PC-9 (cell line): ENCODE data around the gene RIPOR3. TPM values are rescaled to one million over a fixed set of nuclear protein-coding genes. Genes with fewer than 3 reads are reported as not detected.
A peak's percentile ranks its signal among the peaks of the same experiment; 100 is the strongest.

ENCODE experiments used
- BruUV-seq: library from RNA; stranded (reverse); fragments of 400-500 nt; replicated peaks from 2 replicates; lab custom pipeline; 2021; lab: Mats Ljungman, UMichigan
- CTCF ChIA-PET: fragments of 300-600 bp; sonication (Branson Sonifier 250); formaldehyde crosslinking; loops from one replicate; lab custom pipeline; 2022; ENCODE audit warnings: antibody characterized with exemption; lab: Charles Lee
- POLR2A ChIA-PET: fragments of 300-600 bp; sonication (Branson Sonifier 250); formaldehyde crosslinking; loops from one replicate; lab custom pipeline; 2022; ENCODE audit warnings: antibody characterized with exemption; ENCODE audit not compliant: unreplicated experiment; lab: Charles Lee
- DNase-seq, 2 experiments: peaks; one replicate each; pipeline versions ENCODE4 v3.0.0 to v3.0.0-alpha.2; 2015 to 2022; ENCODE audit warnings: mixed read lengths in 1 of 2
- H2AFZ ChIP-seq: fragments of 200-600 bp; sonication (generic); 2 replicates; pipeline ENCODE4 v1.8.1; 2017; ENCODE audit warnings: antibody characterized with exemption
- H3F3A ChIP-seq: fragments of 200-600 bp; sonication (generic); 2 replicates; pipeline ENCODE4 v1.8.1; 2017; ENCODE audit warnings: antibody characterized with exemption, mild to moderate bottlenecking, low read depth; ENCODE audit not compliant: insufficient read depth
- H3K27ac ChIP-seq: fragments of 200-600 bp; sonication (generic); 2 replicates; pipeline ENCODE4 v1.6.1; 2016; ENCODE audit warnings: mixed run types
- H3K27me3 ChIP-seq: fragments of 200-600 bp; sonication (generic); 2 replicates; pipeline ENCODE4 v1.6.1; 2016; ENCODE audit warnings: low read depth, mixed run types; ENCODE audit not compliant: insufficient read depth
- H3K36me3 ChIP-seq: fragments of 200-600 bp; sonication (generic); 2 replicates; pipeline ENCODE4 v1.6.1; 2016; ENCODE audit warnings: low read depth, mixed run types
- H3K4me1 ChIP-seq: fragments of 200-600 bp; sonication (generic); replicated peaks from 2 replicates; pipeline ENCODE4 v1.6.1; 2016; ENCODE audit warnings: mixed run types; ENCODE audit not compliant: insufficient read depth
- H3K4me2 ChIP-seq: fragments of 200-600 bp; sonication (generic); 2 replicates; pipeline ENCODE4 v1.6.1; 2017; ENCODE audit warnings: mixed run types
- H3K4me3 ChIP-seq: fragments of 200-600 bp; sonication (generic); 2 replicates; pipeline ENCODE4 v1.6.1; 2016; ENCODE audit warnings: mixed run types
- H3K79me2 ChIP-seq: fragments of 200-600 bp; sonication (generic); 2 replicates; pipeline ENCODE4 v1.6.1; 2017; ENCODE audit warnings: low read depth, mixed run types
- H3K9me2 ChIP-seq: fragments of 200-600 bp; sonication (generic); 2 replicates; pipeline ENCODE4 v1.8.1; 2017; ENCODE audit warnings: mild to moderate bottlenecking; ENCODE audit not compliant: insufficient read depth
- H3K9me3 ChIP-seq: fragments of 200-600 bp; sonication (generic); 2 replicates; pipeline ENCODE4 v1.8.1; 2016; ENCODE audit warnings: low read depth; ENCODE audit not compliant: insufficient read depth
- H4K20me1 ChIP-seq: fragments of 200-600 bp; sonication (generic); 2 replicates; pipeline ENCODE4 v1.8.1; 2017; ENCODE audit not compliant: insufficient read depth
- CTCF ChIP-seq: fragments of 200-600 bp; sonication (generic); conservative IDR thresholded peaks from 2 replicates; pipeline ENCODE4 v1.6.1; 2017; ENCODE audit warnings: mixed run types, antibody characterized with exemption, mild to moderate bottlenecking, moderate library complexity
- EZH2 ChIP-seq: fragments of 200-600 bp; sonication (generic); IDR thresholded peaks from 2 replicates; pipeline ENCODE4 v1.8.0; 2017; ENCODE audit warnings: antibody characterized with exemption, low read depth
- intact Hi-C: fragments of 100-400 bp; cut with micrococcal nuclease; formaldehyde crosslinking; loops from one replicate; pipeline ENCODE4 v1.10.0; 2022; ENCODE audit not compliant: unreplicated experiment
- total RNA-seq: library from RNA; stranded (reverse); gene quantifications from 2 replicates; pipeline ENCODE4 v1.2.3, GENCODE V29; 2021

Gene RIPOR3
- total RNA-seq, 1 experiment from 2014 or later, result 6.3 TPM

DNA sequence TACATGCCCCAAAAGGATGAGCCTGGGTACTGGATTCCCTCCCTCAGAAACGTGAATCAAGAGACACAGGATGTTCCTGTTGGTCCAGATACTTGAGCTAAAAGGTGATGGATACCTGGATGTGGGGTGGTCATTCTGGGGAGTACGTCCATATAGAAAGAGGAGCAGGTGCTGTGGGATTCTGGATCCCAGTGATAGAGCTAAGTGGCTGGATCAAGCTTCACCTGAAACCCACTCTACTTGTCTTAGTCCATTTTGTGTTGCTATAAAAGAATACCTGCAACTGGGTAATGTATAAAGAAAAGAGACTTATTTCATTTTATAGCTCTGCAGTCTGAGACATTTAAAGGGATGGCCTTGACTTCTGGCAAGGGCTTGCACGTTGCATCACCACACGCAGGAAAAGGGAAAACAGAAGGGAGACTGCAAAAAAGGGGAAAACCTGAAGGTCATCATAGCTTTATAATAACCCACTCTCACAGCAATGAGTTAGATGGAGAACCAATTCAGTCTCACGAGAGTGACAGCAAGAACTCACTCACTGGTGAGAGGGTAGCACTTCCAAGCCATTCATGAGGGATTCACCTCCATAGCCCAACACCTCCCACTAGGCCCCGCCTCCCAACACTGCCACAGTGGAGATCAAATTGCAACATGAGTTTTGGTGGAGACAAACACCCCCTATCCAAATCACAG is 31.2 kb downstream of the RIPOR3 start:
- H3K27ac ChIP-seq, result peak overlapping the region; percentile 85
- peak in 1 of 2 experiments; percentile 36 for DNase-seq
- CTCF ChIA-PET, result interaction anchor here (0.5 to 0.7 kb wide), 4 partner anchors 17 to 105 kb away, joined by 4 to 9 read pairs (median 7); no protein-coding TSS in a partner anchor
- H2AFZ ChIP-seq, result no peak overlapping the region
- H3K36me3 ChIP-seq, result no peaks in the 10 kb centered on the region
- no peaks in the 10 kb centered on the region for H3K9me3 ChIP-seq
- no peaks in the 10 kb centered on the region for H4K20me1 ChIP-seq
- intact Hi-C loops, result loop anchor here (1.0 to 5.0 kb wide), 4 partner anchors 15 to 101 kb away; no protein-coding TSS in a partner anchor
- H3K4me1 ChIP-seq, result peaks cover 69% of the 10 kb centered on the region
- peak overlapping the region; percentile 76 for H3K4me2 ChIP-seq
- H3K4me3 ChIP-seq, result no peak overlapping the region
- H3F3A ChIP-seq, result peaks cover 65% of the 10 kb centered on the region
- no peaks in the 10 kb centered on the region for H3K27me3 ChIP-seq
- H3K79me2 ChIP-seq, result 0 out of 2 replicates have a peak, but pooled peaks cover 6% of the 10 kb centered on the region
- H3K9me2 ChIP-seq, result no peaks in the 10 kb centered on the region
- POLR2A ChIA-PET, result interaction anchor here (0.5 to 0.9 kb wide), 2 partner anchors 13 to 24 kb away, joined by 6 read pairs; no protein-coding TSS in a partner anchor
- TF ChIP-seq CTCF, result no peak
- TF ChIP-seq EZH2, result no peak
- BruUV-seq, result no TSS peak

GRCh38 chr20:50658804-50659380 is 32.5 kb downstream of the RIPOR3 start:
- POLR2A ChIA-PET, result interaction anchor here (0.6 to 1.0 kb wide), 9 partner anchors 19 to 329 kb away, joined by 3 to 9 read pairs (median 4); partner anchors contain the start of gene PARD6B
- H3K27me3 ChIP-seq, result no peaks in the 10 kb centered on the region
- no peak for TF ChIP-seq EZH2
- TF ChIP-seq CTCF, result peak; percentile 38; the same call in 1 of the 2 replicates
- no peaks in the 10 kb centered on the region for H4K20me1 ChIP-seq
- H3F3A ChIP-seq, result peaks cover 60% of the 10 kb centered on the region
- H3K79me2 ChIP-seq, result 0 out of 2 replicates have a peak, but pooled peaks cover 6% of the 10 kb centered on the region
- intact Hi-C loops, result loop anchor here (1.0 kb wide), 3 partner anchors 14 to 102 kb away; no protein-coding TSS in a partner anchor
- no peaks in the 10 kb centered on the region for H3K36me3 ChIP-seq
- CTCF ChIA-PET, result interaction anchor here (0.6 to 1.3 kb wide), 6 partner anchors 26 to 422 kb away, joined by 3 to 7 read pairs (median 3); no protein-coding TSS in a partner anchor
- peak overlapping the region; percentile 13; the same call in 1 of the 2 replicates for H2AFZ ChIP-seq
- DNase-seq, result peak; percentile 65 to 95
- no TSS peak for BruUV-seq
- peaks cover 64% of the 10 kb centered on the region for H3K4me1 ChIP-seq
- H3K9me2 ChIP-seq, result no peaks in the 10 kb centered on the region
- H3K9me3 ChIP-seq, result no peaks in the 10 kb centered on the region
- H3K4me3 ChIP-seq, result peak overlapping the region; percentile 24; the same call in 1 of the 2 replicates
- H3K27ac ChIP-seq, result peak overlapping the region; percentile 85
- H3K4me2 ChIP-seq, result peak overlapping the region; percentile 76

DNA sequence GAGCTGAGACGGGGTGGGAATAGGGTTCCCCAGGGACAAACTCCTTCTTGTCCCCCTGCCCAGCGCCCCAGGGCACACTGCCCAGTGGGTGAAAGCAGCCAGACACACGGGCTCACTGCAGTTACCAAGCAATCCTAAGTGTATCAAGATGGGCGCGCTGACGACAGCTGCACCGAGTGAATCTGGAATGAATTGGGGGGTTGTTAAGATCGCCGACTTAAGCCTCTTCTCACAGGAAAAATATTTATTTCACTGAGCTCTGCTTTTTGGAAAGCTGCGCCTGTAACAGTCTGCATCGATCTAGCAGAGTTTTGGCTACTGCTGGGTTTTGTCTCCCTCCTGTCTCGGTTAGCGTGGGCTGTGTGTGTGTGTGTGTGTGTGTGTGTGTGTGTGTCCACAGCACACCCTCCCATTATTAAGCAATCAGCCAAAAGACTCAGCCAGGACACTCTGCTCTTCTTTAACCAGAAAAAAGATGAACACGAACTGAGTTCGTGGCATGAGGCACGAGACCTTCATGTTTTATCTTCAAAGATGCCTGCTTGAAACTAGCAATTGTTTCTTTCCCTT is 35.9 kb downstream of the RIPOR3 start:
- Histone ChIP-seq H3K4me2 (no peak overlapping the region), H3K27ac (no peak overlapping the region), H3K9me3 (no peaks in the 10 kb centered on the region), H3K36me3 (no peaks in the 10 kb centered on the region), H3K9me2 (no peaks in the 10 kb centered on the region), H2AFZ (no peak overlapping the region), H3K27me3 (no peaks in the 10 kb centered on the region), H4K20me1 (no peaks in the 10 kb centered on the region), H3F3A (peaks cover 34% of the 10 kb centered on the region), H3K4me1 (peaks cover 29% of the 10 kb centered on the region), H3K4me3 (no peak overlapping the region), H3K79me2 (0 out of 2 replicates have a peak, but pooled peaks cover 6% of the 10 kb centered on the region)
- intact Hi-C loops, result no loop called here
- CTCF ChIA-PET, result interaction anchor here (0.7 kb wide), 1 partner anchor 13 kb away, joined by 6 read pairs; no protein-coding TSS in a partner anchor
- DNase-seq, result no peak
- POLR2A ChIA-PET, result no interaction called here
- BruUV-seq, result no TSS peak
- TF ChIP-seq EZH2 (no peak), CTCF (no peak)
